GM23338 (cell line): ENCODE measurements around the gene GADD45GIP1. TPM values are rescaled to one million over a fixed set of nuclear protein-coding genes. Genes with fewer than 3 reads are reported as not detected.

Experiments
- EZH2phosphoT487 ChIP-seq: fragments of 200-600 bp; sonication (generic); IDR thresholded peaks from one replicate; pipeline ENCODE4 v1.8.1; 2018; ENCODE audit warnings: antibody characterized with exemption; ENCODE audit not compliant: unreplicated experiment
- JUNB ChIP-seq: IDR thresholded peaks from one replicate; pipeline ENCODE4 v1.6.1; 2016; ENCODE audit warnings: antibody characterized with exemption; ENCODE audit not compliant: unreplicated experiment
- ZNF114 ChIP-seq: fragments of 250-450 bp; sonication (Bioruptor Pico); IDR thresholded peaks from 2 replicates; pipeline ENCODE4 v1.5.0; 2020; ENCODE audit warnings: mild to moderate bottlenecking, moderate library complexity
- polyA plus RNA-seq: library from polyadenylated mRNA; unstranded; fragments of >200 nt; fragmentation: Nextera tagmentation; extraction: Ambion mirVana; gene quantifications from 2 replicates; pipeline ENCODE4 v1.2.1, GENCODE V29; 2016
- total RNA-seq: library from RNA; depleted of rRNA; stranded (reverse); fragments of >200 nt; shearing (Covaris generic); gene quantifications from 2 replicates; pipeline ENCODE4 v1.2.3, GENCODE V29; 2014
- TF ChIP-seq, protein P1 (sequence below): fragments of 250-450 bp; sonication (Bioruptor Pico); IDR thresholded peaks from 2 replicates; pipeline ENCODE4 v1.5.0; 2020; ENCODE audit warnings: mild to moderate bottlenecking, moderate library complexity
- TF ChIP-seq, protein P2 (sequence below): IDR thresholded peaks from one replicate; pipeline ENCODE4 v1.6.1; 2018; ENCODE audit warnings: antibody characterized with exemption; ENCODE audit not compliant: unreplicated experiment
- TF ChIP-seq, protein P3 (sequence below), 2 experiments: fragments of 200-600 bp in 1 of 2; sonication (generic) in 1 of 2; conservative IDR thresholded peaks; 2 replicates each; pipeline versions ENCODE4 v1.5.1 to v1.6.1; 2016 to 2017; ENCODE audit warnings: antibody characterized with exemption in 2 of 2, low read depth in 2 of 2, mild to moderate bottlenecking in 2 of 2, moderate library complexity in 1 of 2

Gene GADD45GIP1
- total and polyA plus RNA-seq, 2 experiments from 2014 or later: 63.9 to 255 TPM

DNA sequence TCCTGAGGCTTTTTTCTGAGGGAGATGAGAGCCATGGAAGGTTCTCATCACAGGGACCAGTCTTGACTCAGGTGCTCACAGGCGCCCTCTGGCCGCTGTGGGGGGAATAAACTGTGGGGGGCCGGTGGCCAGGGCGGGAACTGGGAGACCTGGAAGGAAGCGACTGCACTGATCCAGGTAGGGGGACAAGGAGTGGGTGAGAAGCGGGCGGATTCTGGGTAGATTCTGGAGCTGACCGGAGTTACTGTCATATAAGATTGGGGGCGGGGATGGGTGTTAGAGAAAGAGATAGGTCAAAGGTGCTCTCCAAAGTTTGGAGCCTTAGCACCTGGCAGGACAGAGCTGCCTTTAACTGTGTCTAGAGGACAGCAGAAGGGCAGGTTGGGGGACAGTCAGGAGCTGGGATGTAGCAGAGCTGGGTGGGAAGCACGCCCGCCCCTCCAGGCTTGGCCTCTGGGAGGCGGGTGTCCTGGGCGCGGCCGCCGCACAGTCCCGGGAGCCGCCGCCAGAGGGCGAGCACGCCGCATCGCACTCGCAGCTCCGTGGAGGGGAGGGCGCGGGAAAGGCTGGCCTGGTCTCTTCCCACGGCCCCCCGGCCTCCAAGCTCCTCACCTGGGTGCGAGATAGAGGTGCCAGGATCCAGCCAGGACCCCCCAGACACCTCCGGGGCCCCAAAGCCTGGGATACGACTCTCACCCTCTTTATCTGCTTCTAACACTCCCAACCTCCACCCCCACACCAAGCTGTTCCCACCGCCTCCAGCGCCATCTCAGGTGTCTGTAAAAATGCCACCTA lies 8.2 kb upstream of the GADD45GIP1 start (continued):
- TF ChIP-seq, protein P1, sequence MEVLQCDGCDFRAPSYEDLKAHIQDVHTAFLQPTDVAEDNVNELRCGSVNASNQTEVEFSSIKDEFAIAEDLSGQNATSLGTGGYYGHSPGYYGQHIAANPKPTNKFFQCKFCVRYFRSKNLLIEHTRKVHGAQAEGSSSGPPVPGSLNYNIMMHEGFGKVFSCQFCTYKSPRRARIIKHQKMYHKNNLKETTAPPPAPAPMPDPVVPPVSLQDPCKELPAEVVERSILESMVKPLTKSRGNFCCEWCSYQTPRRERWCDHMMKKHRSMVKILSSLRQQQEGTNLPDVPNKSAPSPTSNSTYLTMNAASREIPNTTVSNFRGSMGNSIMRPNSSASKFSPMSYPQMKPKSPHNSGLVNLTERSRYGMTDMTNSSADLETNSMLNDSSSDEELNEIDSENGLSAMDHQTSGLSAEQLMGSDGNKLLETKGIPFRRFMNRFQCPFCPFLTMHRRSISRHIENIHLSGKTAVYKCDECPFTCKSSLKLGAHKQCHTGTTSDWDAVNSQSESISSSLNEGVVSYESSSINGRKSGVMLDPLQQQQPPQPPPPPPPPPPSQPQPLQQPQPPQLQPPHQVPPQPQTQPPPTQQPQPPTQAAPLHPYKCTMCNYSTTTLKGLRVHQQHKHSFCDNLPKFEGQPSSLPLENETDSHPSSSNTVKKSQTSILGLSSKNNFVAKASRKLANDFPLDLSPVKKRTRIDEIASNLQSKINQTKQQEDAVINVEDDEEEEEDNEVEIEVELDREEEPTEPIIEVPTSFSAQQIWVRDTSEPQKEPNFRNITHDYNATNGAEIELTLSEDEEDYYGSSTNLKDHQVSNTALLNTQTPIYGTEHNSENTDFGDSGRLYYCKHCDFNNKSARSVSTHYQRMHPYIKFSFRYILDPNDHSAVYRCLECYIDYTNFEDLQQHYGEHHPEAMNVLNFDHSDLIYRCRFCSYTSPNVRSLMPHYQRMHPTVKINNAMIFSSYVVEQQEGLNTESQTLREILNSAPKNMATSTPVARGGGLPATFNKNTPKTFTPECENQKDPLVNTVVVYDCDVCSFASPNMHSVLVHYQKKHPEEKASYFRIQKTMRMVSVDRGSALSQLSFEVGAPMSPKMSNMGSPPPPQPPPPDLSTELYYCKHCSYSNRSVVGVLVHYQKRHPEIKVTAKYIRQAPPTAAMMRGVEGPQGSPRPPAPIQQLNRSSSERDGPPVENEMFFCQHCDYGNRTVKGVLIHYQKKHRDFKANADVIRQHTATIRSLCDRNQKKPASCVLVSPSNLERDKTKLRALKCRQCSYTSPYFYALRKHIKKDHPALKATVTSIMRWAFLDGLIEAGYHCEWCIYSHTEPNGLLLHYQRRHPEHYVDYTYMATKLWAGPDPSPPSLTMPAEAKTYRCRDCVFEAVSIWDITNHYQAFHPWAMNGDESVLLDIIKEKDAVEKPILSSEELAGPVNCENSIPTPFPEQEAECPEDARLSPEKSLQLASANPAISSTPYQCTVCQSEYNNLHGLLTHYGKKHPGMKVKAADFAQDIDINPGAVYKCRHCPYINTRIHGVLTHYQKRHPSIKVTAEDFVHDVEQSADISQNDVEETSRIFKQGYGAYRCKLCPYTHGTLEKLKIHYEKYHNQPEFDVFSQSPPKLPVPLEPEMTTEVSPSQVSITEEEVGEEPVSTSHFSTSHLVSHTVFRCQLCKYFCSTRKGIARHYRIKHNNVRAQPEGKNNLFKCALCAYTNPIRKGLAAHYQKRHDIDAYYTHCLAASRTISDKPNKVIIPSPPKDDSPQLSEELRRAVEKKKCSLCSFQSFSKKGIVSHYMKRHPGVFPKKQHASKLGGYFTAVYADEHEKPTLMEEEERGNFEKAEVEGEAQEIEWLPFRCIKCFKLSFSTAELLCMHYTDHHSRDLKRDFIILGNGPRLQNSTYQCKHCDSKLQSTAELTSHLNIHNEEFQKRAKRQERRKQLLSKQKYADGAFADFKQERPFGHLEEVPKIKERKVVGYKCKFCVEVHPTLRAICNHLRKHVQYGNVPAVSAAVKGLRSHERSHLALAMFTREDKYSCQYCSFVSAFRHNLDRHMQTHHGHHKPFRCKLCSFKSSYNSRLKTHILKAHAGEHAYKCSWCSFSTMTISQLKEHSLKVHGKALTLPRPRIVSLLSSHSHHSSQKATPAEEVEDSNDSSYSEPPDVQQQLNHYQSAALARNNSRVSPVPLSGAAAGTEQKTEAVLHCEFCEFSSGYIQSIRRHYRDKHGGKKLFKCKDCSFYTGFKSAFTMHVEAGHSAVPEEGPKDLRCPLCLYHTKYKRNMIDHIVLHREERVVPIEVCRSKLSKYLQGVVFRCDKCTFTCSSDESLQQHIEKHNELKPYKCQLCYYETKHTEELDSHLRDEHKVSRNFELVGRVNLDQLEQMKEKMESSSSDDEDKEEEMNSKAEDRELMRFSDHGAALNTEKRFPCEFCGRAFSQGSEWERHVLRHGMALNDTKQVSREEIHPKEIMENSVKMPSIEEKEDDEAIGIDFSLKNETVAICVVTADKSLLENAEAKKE: peak; percentile 41; the same call in 1 of the 2 replicates
- TF ChIP-seq JUNB: no peak
- TF ChIP-seq EZH2phosphoT487: no peak
- TF ChIP-seq, protein P2, sequence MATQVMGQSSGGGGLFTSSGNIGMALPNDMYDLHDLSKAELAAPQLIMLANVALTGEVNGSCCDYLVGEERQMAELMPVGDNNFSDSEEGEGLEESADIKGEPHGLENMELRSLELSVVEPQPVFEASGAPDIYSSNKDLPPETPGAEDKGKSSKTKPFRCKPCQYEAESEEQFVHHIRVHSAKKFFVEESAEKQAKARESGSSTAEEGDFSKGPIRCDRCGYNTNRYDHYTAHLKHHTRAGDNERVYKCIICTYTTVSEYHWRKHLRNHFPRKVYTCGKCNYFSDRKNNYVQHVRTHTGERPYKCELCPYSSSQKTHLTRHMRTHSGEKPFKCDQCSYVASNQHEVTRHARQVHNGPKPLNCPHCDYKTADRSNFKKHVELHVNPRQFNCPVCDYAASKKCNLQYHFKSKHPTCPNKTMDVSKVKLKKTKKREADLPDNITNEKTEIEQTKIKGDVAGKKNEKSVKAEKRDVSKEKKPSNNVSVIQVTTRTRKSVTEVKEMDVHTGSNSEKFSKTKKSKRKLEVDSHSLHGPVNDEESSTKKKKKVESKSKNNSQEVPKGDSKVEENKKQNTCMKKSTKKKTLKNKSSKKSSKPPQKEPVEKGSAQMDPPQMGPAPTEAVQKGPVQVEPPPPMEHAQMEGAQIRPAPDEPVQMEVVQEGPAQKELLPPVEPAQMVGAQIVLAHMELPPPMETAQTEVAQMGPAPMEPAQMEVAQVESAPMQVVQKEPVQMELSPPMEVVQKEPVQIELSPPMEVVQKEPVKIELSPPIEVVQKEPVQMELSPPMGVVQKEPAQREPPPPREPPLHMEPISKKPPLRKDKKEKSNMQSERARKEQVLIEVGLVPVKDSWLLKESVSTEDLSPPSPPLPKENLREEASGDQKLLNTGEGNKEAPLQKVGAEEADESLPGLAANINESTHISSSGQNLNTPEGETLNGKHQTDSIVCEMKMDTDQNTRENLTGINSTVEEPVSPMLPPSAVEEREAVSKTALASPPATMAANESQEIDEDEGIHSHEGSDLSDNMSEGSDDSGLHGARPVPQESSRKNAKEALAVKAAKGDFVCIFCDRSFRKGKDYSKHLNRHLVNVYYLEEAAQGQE: no peak
- TF ChIP-seq ZNF114 (CRISPR knock-in tag): no peak
- TF ChIP-seq, protein P3, sequence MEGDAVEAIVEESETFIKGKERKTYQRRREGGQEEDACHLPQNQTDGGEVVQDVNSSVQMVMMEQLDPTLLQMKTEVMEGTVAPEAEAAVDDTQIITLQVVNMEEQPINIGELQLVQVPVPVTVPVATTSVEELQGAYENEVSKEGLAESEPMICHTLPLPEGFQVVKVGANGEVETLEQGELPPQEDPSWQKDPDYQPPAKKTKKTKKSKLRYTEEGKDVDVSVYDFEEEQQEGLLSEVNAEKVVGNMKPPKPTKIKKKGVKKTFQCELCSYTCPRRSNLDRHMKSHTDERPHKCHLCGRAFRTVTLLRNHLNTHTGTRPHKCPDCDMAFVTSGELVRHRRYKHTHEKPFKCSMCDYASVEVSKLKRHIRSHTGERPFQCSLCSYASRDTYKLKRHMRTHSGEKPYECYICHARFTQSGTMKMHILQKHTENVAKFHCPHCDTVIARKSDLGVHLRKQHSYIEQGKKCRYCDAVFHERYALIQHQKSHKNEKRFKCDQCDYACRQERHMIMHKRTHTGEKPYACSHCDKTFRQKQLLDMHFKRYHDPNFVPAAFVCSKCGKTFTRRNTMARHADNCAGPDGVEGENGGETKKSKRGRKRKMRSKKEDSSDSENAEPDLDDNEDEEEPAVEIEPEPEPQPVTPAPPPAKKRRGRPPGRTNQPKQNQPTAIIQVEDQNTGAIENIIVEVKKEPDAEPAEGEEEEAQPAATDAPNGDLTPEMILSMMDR (conservative IDR thresholded peaks at IDR 0.05; ENCODE audit: low read depth in 2 of 2): peak; percentile 68 to 91
